SIG-M5 treated with dmso at 0.1 percent for 504 hours (cell line): ENCODE results near the gene RTBDN.
"Not testable (repeated sequence)": the region's sequence is repeated elsewhere in the genome, so short reads cannot be mapped to it uniquely, and the experiment has no call there.

ENCODE experiments used
- DNase-seq: peaks from one replicate; lab custom pipeline; 2025; ENCODE audit not compliant: unreplicated experiment; lab: John Stamatoyannopoulos, UW

The RTBDN gene

DNA sequence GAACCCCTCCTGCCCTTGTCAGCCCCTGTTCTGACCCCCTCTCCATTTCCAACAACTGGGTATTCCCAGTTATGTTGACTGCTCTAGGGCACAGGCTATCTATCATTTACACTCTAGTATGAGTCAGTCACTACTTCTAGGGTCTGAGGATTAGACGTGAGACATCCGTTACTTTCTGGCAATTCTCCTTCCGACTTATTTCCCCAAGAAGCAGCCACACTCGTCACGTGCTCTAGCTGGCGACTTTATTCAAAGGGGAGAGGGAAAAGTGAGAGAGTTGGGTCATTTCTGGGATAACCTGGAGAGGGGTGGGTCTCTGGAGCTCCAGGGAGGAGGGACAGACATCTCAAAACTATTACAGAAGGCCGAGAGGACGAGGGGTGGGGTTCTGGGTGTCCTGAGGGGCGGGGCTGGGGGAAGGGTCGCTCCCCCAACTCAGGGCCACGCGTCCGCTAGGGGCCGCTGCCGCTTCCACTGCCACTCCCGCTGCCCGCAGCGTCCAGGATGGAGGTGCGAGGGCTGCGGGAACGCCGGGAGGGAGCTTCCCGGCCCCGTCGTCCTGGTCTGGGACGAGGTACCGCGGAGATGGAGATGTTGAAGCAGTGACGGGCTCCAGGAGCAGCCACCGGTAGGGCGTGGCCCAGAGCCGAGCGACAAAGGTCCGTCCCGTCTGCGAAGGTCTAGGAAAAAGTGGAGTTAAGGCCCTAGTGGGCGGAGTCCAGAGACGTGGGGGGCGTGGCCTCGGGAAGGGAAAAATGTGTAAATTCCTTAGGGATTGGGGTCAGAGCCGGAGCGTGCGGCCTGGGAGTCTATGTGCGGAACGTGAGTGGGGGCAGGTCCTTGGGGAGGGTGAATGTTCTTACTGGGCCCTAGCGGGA is 8.9 kb downstream of the RTBDN start:
- no peak for DNase-seq

- DNase-seq = no peak
Measured at GRCh38 chr19:12821761-12822160, 12.6 kb downstream of the RTBDN start.

DNA sequence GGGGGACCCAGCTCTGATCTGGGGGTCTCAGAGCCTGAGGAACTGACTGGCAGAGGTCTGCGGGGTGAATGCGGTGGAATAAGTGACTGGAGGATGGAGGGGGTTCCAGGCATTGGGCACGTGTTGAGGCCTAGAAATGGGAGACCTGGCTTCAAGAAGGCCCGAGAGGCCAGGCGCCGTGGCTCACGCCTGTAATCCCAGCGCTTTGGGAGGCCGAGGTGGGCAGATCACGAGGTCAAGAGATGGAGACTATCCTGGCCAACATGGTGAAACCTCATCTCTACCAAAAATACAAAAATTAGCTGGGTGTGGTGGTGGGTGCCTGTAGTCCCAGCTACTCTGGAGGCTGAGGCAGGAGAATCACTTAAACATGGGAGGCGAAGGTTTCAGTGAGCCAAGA is 16.6 kb downstream of the RTBDN start:
- not testable (repeated sequence) for DNase-seq

DNA sequence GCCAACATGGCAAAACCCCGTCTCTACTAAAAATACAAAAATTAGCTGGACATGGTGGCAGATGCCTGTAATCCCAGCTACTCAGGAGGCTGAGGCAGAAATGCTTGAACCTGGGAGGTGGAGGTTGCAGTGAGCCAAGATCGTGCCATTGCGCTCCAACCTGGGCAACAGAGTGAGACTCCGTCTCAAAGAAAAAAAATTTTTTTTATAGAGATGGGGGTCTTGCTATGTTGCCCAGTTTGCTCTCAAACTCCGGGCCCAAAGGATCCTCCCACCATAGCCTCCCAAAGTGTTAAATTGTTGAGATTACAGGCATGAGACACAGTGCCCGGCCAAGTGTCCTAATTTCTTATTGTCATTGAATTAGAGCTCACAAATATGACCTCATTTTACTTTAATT is 17.2 kb downstream of the RTBDN start:
- not testable (repeated sequence) for DNase-seq

- DNase-seq = no peak
Measured at GRCh38 chr19:12815088-12815487, 19.3 kb downstream of the RTBDN start.

DNA sequence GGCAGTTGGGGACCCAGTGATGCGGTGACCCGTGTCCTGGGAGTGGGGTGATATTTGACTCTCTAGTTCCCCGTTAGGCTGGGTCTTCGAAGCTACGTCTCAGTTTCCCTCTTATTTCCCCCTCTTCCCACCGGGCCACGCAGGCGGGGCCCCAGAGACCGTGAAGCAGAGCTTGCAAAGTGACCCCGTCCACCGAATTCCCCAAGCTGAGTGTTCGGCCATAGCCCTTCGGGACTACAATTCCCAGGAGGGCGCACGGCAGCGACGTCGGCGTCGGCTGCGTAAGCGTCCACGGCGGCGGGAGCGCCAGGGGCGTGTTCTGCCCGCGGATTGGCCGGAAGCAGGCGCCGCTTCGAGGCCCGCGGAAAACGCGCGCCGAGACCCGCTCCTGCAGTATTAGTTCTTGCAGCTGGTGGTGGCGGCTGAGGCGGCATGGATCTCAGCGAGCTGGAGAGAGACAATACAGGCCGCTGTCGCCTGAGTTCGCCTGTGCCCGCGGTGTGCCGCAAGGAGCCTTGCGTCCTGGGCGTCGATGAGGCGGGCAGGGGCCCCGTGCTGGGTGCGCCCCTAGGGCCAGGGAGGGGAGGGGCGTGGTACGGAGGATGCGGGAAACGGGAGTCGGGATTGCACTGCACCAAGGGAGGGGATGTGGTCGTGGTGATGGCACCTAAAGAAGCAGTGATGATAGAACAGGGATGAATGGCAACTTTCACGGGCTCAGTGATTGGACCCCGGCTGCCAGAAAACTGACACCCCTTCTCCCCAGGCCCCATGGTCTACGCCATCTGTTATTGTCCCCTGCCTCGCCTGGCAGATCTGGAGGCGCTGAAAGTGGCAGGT is 27.9 kb downstream of the RTBDN start, which contains the start of gene RNASEH2A:
RNASEH2A (plus strand) TSS at position 343 of the 840 bp plus-strand sequence; CDS start at position 433, 90 bp downstream.
- peak; percentile 81 for DNase-seq

DNA sequence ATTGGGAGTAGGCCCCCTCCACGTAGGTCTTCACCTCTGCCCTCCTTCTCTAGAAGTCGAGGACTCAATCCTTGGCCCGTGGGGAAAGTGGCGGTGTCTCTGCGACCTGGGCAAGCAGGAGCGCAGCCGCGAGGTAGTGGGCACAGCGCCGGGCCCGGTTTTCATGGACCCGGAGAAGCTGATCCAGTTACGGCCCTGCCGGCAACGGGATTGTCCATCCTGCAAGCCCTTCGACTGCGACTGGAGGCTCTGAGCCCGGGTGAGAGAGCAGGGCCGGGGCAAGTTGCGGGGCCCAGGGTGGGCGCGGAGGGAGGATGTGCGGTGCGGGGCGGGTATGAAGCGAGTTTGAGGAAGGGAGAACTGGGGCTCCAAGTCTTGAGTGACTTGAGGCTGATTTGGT is 30.3 kb downstream of the RTBDN start:
- DNase-seq = no peak

DNA sequence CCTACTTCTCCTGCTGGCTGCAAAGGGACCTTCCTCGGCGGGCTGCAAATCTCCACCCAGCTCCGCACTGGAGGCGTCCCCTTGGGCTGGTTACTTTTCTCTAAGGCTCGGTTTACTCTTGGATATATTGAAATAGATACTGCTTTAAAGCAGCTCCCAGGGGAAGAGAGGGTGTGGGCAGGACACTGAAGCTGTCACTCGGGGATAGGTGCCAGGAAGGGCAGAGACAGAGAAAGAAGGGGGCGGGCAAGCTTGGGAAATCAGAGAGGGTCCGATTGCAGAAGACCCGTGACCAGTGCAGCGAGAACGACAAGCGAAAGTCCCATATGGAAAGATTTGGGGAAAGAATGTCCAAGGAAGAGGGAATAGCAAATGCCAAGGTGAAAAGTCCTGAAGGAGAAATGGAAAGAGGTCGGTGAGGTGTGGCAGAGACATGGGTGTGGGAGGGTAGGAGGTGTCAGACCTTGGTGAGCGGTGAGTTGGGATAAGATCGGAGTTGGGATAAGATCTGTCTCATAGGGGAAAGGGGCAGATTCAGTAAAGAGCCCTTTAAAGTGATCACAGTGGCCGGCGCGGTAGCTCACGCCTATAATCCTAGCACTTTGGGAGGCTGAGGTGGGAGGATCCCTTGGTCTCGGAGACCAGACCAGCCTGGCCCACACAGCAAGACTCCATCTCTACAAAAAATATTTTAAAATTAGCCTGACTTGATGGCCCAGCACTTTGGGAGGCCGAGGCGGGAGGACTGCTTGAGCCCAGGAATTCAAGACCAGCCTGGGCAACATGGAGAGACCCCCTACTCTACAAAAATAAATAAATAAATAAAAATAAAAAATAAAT is 31.9 kb downstream of the RTBDN start:
- DNase-seq = no peak

GRCh38 chr19:12801466-12802266 is 32.7 kb downstream of the RTBDN start, which contains the start of the genes PRDX2 and THSD8:
Gene PRDX2 (minus strand): TSS chr19:12801800. CDS start chr19:12801261, 539 bp downstream.
Gene THSD8 (plus strand): TSS chr19:12802069. CDS start chr19:12802072, 3 bp downstream.
- peak; percentile 69 for DNase-seq

- no peak for DNase-seq
Measured at GRCh38 chr19:12800923-12801465, 33.4 kb downstream of the RTBDN start.

DNA sequence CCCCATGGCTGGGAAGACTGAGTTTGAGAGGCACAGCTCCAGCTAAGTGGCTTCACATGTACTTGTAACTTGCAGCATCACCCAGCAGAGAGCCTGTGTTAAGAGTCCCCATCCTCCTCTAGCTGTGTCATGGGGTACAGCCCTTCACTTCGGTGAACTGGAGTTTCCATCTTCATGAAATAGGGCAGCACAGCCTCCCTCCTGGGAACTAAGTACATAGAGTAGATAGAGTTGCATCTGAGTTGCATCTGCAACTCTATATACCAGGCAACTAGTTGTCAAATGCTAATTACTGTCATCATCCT is 34.0 kb downstream of the RTBDN start:
- no peak for DNase-seq

GRCh38 chr19:12799742-12800465 is 34.5 kb downstream of the RTBDN start:
- DNase-seq = no peak

DNA sequence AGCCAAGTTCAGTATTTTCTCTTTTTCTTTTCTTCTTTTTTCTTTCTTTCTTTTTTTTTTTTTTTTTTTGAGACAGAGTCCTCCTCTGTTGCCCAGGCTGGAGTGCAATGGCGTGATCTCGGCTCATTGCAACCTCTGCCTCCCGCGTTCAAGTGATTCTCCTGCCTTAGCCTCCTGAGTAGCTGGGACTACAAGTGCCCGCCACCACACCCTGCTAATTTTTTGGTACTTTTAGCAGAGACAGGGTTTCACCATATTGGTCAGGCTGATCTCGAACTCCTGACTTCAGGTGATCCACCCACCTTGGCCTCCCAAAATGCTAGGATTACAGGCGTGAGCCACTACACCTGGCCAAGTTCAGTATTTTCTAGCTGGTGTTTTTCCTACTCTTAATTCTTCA is 36.8 kb downstream of the RTBDN start:
- not testable (repeated sequence) for DNase-seq

DNA sequence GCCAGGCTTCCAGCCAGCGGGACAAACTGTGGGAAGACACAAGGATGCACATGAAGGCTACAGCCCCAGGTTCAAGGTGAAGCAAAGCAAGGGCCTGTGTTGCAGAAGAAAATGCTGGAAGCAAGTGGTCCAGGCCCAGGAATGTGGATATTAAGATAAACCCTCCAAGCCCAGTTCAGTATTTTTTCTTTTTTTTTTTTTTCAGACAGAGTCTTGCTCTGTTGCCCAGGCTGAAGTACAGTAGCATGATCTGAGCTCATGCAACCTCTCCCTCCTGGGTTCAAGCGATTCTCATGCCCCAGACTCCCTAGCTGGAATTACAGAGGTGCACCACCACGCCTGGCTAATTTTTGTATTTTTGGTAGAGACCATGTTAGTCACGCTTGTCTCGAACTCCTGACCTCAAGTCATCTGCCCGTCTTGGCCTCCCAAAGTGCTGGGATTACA is 37.2 kb downstream of the RTBDN start:
- no peak for DNase-seq

DNA sequence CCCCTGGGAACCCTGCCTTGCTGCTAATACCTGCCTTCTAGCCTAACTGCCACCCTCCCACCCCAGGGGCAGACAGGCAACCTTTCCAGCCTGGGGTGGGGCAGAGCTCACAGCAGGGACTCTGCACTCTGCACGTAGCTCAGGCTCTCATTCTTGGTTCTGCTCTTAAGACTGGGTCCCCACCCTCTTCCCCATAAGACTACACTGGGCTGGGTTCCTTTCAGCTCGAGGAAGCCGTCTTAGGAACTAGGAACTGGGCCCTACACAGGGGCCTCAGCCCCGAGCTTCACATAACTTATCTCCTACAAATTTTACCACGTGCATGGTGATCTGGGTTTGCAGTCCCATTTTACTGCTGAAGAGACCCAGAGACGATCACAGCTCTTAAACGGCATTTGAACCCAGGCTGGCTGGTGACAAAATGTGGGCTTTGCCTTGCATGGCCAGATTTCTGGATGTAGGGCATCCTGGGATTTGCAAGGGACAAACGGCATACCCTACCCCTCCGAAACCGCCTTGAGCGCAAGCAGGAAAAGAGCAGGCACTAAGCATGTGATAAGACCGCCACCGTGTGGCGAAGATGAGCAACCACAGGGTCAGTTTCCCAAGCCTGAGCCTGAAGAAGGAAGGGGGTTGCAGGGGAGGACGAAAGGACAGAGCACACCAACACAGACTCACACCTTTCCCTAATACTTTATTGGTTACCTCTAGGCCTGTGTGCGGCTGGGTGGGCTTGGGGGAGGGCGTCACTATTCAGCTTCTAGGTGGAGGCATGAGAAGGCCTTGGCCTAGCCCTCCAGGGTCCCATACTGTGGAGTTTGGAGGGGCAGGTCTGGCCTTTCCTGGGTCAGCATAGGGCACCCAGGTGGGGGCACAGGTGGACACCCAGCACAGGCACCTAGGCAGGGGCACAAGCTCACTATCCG is 38.0 kb downstream of the RTBDN start:
- DNase-seq = peak; percentile 84

DNA sequence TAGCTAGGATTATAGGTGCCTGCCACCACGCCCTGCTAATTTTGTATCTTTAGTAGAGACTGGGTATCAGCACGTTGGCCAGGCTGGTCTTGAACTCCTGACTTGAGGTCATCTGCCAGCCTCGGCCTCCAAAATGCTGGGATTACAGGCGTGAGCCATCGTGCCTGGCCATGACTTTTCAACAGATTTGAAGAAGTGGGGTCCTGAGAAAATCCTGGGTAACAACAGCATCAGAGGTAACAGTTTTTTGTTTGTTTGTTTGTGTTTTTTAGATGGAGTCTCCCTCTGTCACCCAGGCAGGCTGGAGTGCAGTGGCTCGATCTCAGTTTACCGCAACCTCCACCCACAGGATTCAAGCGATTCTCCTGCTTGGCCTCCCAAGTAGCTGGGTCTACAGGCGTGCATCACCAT is 39.4 kb downstream of the RTBDN start:
- no peak for DNase-seq

DNA sequence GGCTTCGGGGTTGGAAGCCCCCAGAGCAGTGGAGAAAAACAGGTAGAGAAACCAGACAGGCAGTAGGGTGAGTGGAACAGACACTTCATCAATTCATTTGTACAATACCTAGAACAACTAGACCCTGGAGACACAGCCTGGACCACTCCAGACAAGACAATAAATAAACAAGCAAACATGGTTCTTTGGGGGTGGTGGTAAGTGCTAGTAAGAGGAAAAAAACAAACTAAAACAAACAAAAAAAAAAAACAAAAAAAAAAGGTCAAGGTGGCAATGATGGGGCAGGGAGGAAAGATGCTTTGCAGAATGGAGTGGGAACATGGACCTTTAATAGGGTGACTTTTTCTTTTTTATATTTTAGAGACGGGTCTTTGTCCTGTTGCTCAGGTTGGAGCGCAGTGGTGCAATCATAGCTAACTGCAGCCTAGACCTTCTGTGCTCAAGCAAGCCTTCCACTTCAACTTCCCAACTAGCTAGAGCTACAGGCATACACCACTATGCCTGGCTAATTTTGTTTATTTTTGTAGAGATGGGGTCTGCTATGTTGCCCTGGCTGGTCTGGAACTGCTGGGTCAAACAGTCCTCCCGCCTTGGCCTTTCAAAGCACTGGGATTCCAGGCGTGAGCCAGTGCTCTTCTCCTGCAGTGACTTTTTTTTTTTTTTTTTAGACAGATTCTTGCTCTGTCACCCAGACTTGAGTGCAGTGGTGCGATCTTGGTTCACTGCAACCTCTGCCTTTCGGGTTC is 40.0 kb downstream of the RTBDN start:
- peak; percentile 59 for DNase-seq
